ENCODE data around the gene UBE3C. TPM values are rescaled to one million over a fixed set of nuclear protein-coding genes. Genes with fewer than 3 reads are reported as not detected.
A peak's percentile ranks its signal among the peaks of the same experiment; 100 is the strongest.

The UBE3C gene
- total and polyA plus RNA-seq, 11 donors, result 11.0 to 57.5 (median 48.1) TPM

GRCh38 chr7:157278791-157279724, 140.3 kb downstream of the UBE3C start:
- 19 to 41% (median 28%) methylated on average over 39 to 77 of the region's 77 CpGs for WGBS, 4 donors
- Histone ChIP-seq H3K4me1 (peaks cover 0 to 57% (median 7%) of the 10 kb centered on the region in 12 donors), H3K36me3 (no peaks in the 10 kb centered on the region), H3K27ac (peak overlapping the region in 7 of 12 donors; percentile 34 to 60 (median 41)), H3K4me3 (peak overlapping the region; percentile 39 to 78 (median 65)), H3K27me3 (peaks cover 0 to 15% (median 0%) of the 10 kb centered on the region in 9 donors), H3K9me3 (peaks cover 0 to 3% (median 0%) of the 10 kb centered on the region in 12 donors)
- TF ChIP-seq POLR2A (IDR thresholded peaks at IDR 0.05) (peak in 1 of 2 donors; percentile 21), CTCF (IDR thresholded peaks at IDR 0.05) (no peak)
- DNase-seq, result peak; percentile 79 to 90 (median 82)
- peak; percentile 33 to 81 (median 62) for ATAC-seq
- intact Hi-C loops (cut with DNase I), result loop anchor here in 5 of 10 donors (5.0 to 10.0 kb wide), 7 partner anchors 53 to 334 kb away; partner anchors contain the start of gene NOM1 (in 1 of the 5)

GRCh38 chr7:157279741-157280215, 141.1 kb downstream of the UBE3C start:
- H3K27me3 ChIP-seq, result peaks cover 0 to 15% (median 0%) of the 10 kb centered on the region in 9 donors
- ATAC-seq, result peak in 1 of 4 donors; percentile 8

GRCh38 chr7:157280216-157280841, 141.6 kb downstream of the UBE3C start:
- Histone ChIP-seq H3K9me3 (peaks cover 0 to 12% (median 4%) of the 10 kb centered on the region in 12 donors), H3K4me1 (peaks cover 0 to 45% (median 7%) of the 10 kb centered on the region in 12 donors), H3K27ac (no peak overlapping the region), H3K36me3 (no peaks in the 10 kb centered on the region), H3K27me3 (peaks cover 0 to 15% (median 0%) of the 10 kb centered on the region in 9 donors), H3K4me3 (peak overlapping the region in 9 of 12 donors; percentile 39 to 78 (median 66))
- intact Hi-C loops (cut with DNase I), result no loop called here
- DNase-seq (no peak), ATAC-seq (no peak)
- TF ChIP-seq POLR2A (IDR thresholded peaks at IDR 0.05) (no peak), CTCF (IDR thresholded peaks at IDR 0.05) (no peak)
- 96 to 97% (median 96%) methylated on average over 11 to 24 of the region's 24 CpGs for WGBS, 4 donors

More at GRCh38 chr7:157279741-157280215, 141.1 kb downstream of the UBE3C start:
- Histone ChIP-seq H3K4me1 (peaks cover 0 to 50% (median 7%) of the 10 kb centered on the region in 12 donors), H3K36me3 (no peaks in the 10 kb centered on the region), H3K9me3 (peaks cover 0 to 11% (median 2%) of the 10 kb centered on the region in 12 donors), H3K27ac (peak overlapping the region in 7 of 12 donors; percentile 34 to 60 (median 41)), H3K4me3 (peak overlapping the region; percentile 39 to 78 (median 65))
- WGBS, 4 donors, result 10 to 33% (median 22%) methylated on average over 2 to 39 of the region's 39 CpGs
- no peak for TF ChIP-seq POLR2A (IDR thresholded peaks at IDR 0.05)
- TF ChIP-seq CTCF (IDR thresholded peaks at IDR 0.05), result no peak
- no peak for DNase-seq
- intact Hi-C loops (cut with DNase I), result loop anchor here in 5 of 10 donors (5.0 to 10.0 kb wide), 7 partner anchors 53 to 335 kb away; partner anchors contain the start of gene NOM1 (in 1 of the 5)
